SK-N-SH (cell line): Measurements from ENCODE around the gene BMX. TPM values are rescaled to one million over a fixed set of nuclear protein-coding genes. Genes with fewer than 3 reads are reported as not detected.

Experiments
- CTCF ChIA-PET: fragments of 300-600, 350-600 bp; formaldehyde crosslinking; extraction: SDS; loops from one replicate; lab custom pipeline; 2021; lab: Yijun Ruan, JAX
- POLR2A ChIA-PET: fragments of 350-600 bp; sonication (Branson Sonifier 250); formaldehyde crosslinking; extraction: SDS; loops from one replicate; lab custom pipeline; 2020; ENCODE audit warnings: antibody characterized with exemption, inconsistent platforms; lab: Yijun Ruan, JAX
- DNase-seq: peaks from one replicate; pipeline ENCODE4 v3.0.0; 2012
- H2AFZ ChIP-seq: fragments of 200-600 bp; sonication (generic); 2 replicates; pipeline ENCODE4 v1.8.1; 2016; ENCODE audit warnings: antibody characterized with exemption, mild to moderate bottlenecking, low read depth
- H3F3A ChIP-seq: fragments of 200-600 bp; sonication (generic); replicated peaks from 2 replicates; pipeline ENCODE3; 2016; ENCODE audit warnings: antibody characterized with exemption, mild to moderate bottlenecking; ENCODE audit not compliant: insufficient read depth
- H3K27ac ChIP-seq, 2 experiments: fragments of 200-500 bp in 1 of 2; fragments of 200-600 bp in 1 of 2; sonication (Bioruptor generic) in 1 of 2; sonication (generic), shearing (Covaris generic) in 1 of 2; 2 replicates each; pipeline versions ENCODE4 v1.5.1 to v1.6.1; 2014 to 2016; ENCODE audit warnings: low read depth in 2 of 2, inconsistent platforms in 1 of 2, low read length in 1 of 2, mild to moderate bottlenecking in 1 of 2, mixed read lengths in 1 of 2
- H3K27me3 ChIP-seq: fragments of 200-600 bp; sonication (generic), shearing (Covaris generic); 2 replicates; pipeline ENCODE4 v1.6.1; 2016; ENCODE audit warnings: mixed run types; ENCODE audit not compliant: insufficient read depth
- H3K36me3 ChIP-seq, 2 experiments: fragments of 200-500 bp in 1 of 2; fragments of 200-600 bp in 1 of 2; sonication (Bioruptor generic) in 1 of 2; sonication (generic) in 1 of 2; replicated peaks in 1 of 2; 2 replicates each; pipeline versions ENCODE3 to v1.5.1; 2014 to 2016; ENCODE audit warnings: low read length in 1 of 2, mild to moderate bottlenecking in 1 of 2; ENCODE audit not compliant: insufficient read depth in 2 of 2, control insufficient read depth in 1 of 2
- H3K4me1 ChIP-seq, 2 experiments: fragments of 200-500 bp in 1 of 2; fragments of 200-600 bp in 1 of 2; sonication (Bioruptor generic) in 1 of 2; sonication (generic), shearing (Covaris generic) in 1 of 2; 2 replicates each; pipeline versions ENCODE4 v1.5.1 to v1.6.1; 2014 to 2016; ENCODE audit warnings: low read depth in 1 of 2, low read length in 1 of 2, mixed run types in 1 of 2; ENCODE audit not compliant: insufficient read depth in 2 of 2, control insufficient read depth in 1 of 2
- H3K4me2 ChIP-seq: fragments of 200-600 bp; sonication (generic), shearing (Covaris generic); 2 replicates; pipeline ENCODE4 v1.6.1; 2017; ENCODE audit warnings: mixed run types
- H3K4me3 ChIP-seq, 2 experiments: fragments of 200-500 bp in 1 of 2; fragments of 200-600 bp in 1 of 2; sonication (Bioruptor generic) in 1 of 2; sonication (generic), shearing (Covaris generic) in 1 of 2; 2 replicates each; pipeline versions ENCODE4 v1.5.1 to v1.8.1; 2014 to 2016; ENCODE audit warnings: low read depth in 2 of 2, inconsistent platforms in 1 of 2, low read length in 1 of 2, mild to moderate bottlenecking in 1 of 2, mixed read lengths in 1 of 2, moderate library complexity in 1 of 2
- H3K79me2 ChIP-seq: fragments of 200-600 bp; sonication (generic); 2 replicates; pipeline ENCODE4 v1.8.1; 2017; ENCODE audit warnings: mild to moderate bottlenecking; ENCODE audit not compliant: insufficient read depth
- H3K9ac ChIP-seq: fragments of 200-600 bp; sonication (generic); 2 replicates; pipeline ENCODE4 v1.6.1; 2017; ENCODE audit warnings: mixed run types
- H3K9me2 ChIP-seq: fragments of 200-600 bp; sonication (generic); 2 replicates; pipeline ENCODE4 v1.6.1; 2017; ENCODE audit warnings: mixed run types
- H3K9me3 ChIP-seq: fragments of 200-600 bp; sonication (generic); 2 replicates; pipeline ENCODE4 v1.6.1; 2017; ENCODE audit warnings: mixed run types, mild to moderate bottlenecking, moderate library complexity
- H4K20me1 ChIP-seq: fragments of 200-600 bp; sonication (generic); 2 replicates; pipeline ENCODE4 v1.6.1; 2017; ENCODE audit warnings: mild to moderate bottlenecking, mixed run types; ENCODE audit not compliant: insufficient read depth
- CHD2 ChIP-seq: fragments of 150-350 bp; IDR thresholded peaks from 2 replicates; pipeline ENCODE4 v1.6.1; 2018; ENCODE audit warnings: low read length; ENCODE audit not compliant: partially characterized antibody
- ELF1 ChIP-seq: IDR thresholded peaks from 2 replicates; pipeline ENCODE4 v1.4.0; 2012
- EZH2phosphoT487 ChIP-seq: fragments of 200-600 bp; sonication (generic); IDR thresholded peaks from 2 replicates; pipeline ENCODE4 v1.6.1; 2017; ENCODE audit warnings: low read depth, mixed run types, mild to moderate bottlenecking, antibody characterized with exemption, moderate library complexity, borderline replicate concordance
- FOSL2 ChIP-seq: IDR thresholded peaks from 2 replicates; pipeline ENCODE4 v1.4.0; 2012; ENCODE audit warnings: low read depth, mild to moderate bottlenecking, moderate library complexity, borderline replicate concordance
- GABPA ChIP-seq: IDR thresholded peaks from 2 replicates; pipeline ENCODE4 v1.4.0; 2012; ENCODE audit warnings: low read depth, mild to moderate bottlenecking
- MEF2A ChIP-seq: IDR thresholded peaks from 2 replicates; pipeline ENCODE4 v1.4.0; 2012; ENCODE audit warnings: low read depth, borderline replicate concordance
- POLR2AphosphoS5 ChIP-seq: IDR thresholded peaks from 2 replicates; pipeline ENCODE4 v1.6.1; 2012; ENCODE audit warnings: low read depth, low read length
- RAD21 ChIP-seq: IDR thresholded peaks from 2 replicates; pipeline ENCODE4 v1.6.1; 2012; ENCODE audit warnings: mild to moderate bottlenecking, low read length
- RCOR1 ChIP-seq: fragments of 150-350 bp; IDR thresholded peaks from 2 replicates; pipeline ENCODE4 v1.6.1; 2017; ENCODE audit warnings: antibody characterized with exemption, low read length
- RXRA ChIP-seq: IDR thresholded peaks from 2 replicates; pipeline ENCODE4 v1.4.0; 2012; ENCODE audit warnings: low read depth, mild to moderate bottlenecking, borderline replicate concordance
- SIN3A ChIP-seq: IDR thresholded peaks from 2 replicates; pipeline ENCODE4 v1.6.1; 2012; ENCODE audit warnings: low read depth, mild to moderate bottlenecking, low read length, moderate library complexity, borderline replicate concordance
- SMC3 ChIP-seq: IDR thresholded peaks from 2 replicates; pipeline ENCODE4 v1.6.1; 2012; ENCODE audit warnings: low read depth, low read length, improper control_type of control experiment
- TEAD4 ChIP-seq: IDR thresholded peaks from 2 replicates; pipeline ENCODE4 v1.4.0; 2012; ENCODE audit warnings: mild to moderate bottlenecking, borderline replicate concordance; ENCODE audit not compliant: insufficient read depth
- WGBS: methylation state at CpG from one replicate; pipeline ENCODE4 v1.1.6; 2017; ENCODE audit warnings: low lambda C conversion rate; 5-methylcytosine and 5-hydroxymethylcytosine counted together
- polyA plus RNA-seq, 3 experiments: library from polyadenylated mRNA; depleted of rRNA; stranded (reverse); fragments of >200 nt; gene quantifications; 2 replicates each; pipeline ENCODE4 v1.2.3, GENCODE V29; 2012
- TF ChIP-seq, protein P1 (sequence below): fragments of 150-350 bp; IDR thresholded peaks from 2 replicates; pipeline ENCODE4 v1.6.1; 2016; ENCODE audit warnings: mild to moderate bottlenecking, low read depth, low read length
- TF ChIP-seq, protein P2 (sequence below): IDR thresholded peaks from 2 replicates; pipeline ENCODE4 v1.6.1; 2012; ENCODE audit warnings: mild to moderate bottlenecking, low read depth, low read length, moderate library complexity
- TF ChIP-seq, protein P3 (sequence below): IDR thresholded peaks from 2 replicates; pipeline ENCODE4 v1.4.0; 2012; ENCODE audit warnings: low read depth, borderline replicate concordance
- TF ChIP-seq, protein P4 (sequence below): fragments of 150-350 bp; IDR thresholded peaks from 2 replicates; pipeline ENCODE4 v1.6.1; 2017; ENCODE audit warnings: antibody characterized with exemption, low read length, low read depth, borderline replicate concordance

BMX gene
- polyA plus RNA-seq, 1 of the 3 experiments (the other 2 are of a cell fraction) = not detected

DNA sequence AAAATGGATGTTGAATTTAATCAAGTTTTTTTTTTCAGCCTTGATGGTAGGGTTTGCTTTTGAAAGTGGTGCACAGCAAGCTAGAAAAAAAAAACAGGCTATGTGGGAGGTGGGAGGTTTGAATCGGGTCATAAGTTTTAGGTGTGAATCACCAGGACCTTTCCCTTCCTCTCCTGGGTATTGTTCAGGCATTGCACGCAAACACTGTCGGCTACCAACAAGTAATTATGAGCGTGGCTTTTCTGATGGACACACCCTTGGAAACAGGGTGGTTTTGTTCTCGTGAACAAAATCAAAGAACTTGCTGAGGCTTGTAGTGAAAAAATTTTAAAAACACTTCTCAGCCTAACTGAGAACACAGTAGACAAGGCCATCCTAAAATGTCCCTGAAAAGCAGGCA is 25.6 kb upstream of the BMX start:
- no peak for TF ChIP-seq RAD21
- TF ChIP-seq SIN3A = no peak
- TF ChIP-seq RXRA = no peak
- no peak for TF ChIP-seq EZH2phosphoT487
- TF ChIP-seq, protein P1, sequence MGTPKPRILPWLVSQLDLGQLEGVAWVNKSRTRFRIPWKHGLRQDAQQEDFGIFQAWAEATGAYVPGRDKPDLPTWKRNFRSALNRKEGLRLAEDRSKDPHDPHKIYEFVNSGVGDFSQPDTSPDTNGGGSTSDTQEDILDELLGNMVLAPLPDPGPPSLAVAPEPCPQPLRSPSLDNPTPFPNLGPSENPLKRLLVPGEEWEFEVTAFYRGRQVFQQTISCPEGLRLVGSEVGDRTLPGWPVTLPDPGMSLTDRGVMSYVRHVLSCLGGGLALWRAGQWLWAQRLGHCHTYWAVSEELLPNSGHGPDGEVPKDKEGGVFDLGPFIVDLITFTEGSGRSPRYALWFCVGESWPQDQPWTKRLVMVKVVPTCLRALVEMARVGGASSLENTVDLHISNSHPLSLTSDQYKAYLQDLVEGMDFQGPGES = no peak
- no peak for TF ChIP-seq CHD2
- no peak for TF ChIP-seq POLR2AphosphoS5
- TF ChIP-seq ELF1 = no peak
- TF ChIP-seq MEF2A = no peak
- TF ChIP-seq, protein P2, sequence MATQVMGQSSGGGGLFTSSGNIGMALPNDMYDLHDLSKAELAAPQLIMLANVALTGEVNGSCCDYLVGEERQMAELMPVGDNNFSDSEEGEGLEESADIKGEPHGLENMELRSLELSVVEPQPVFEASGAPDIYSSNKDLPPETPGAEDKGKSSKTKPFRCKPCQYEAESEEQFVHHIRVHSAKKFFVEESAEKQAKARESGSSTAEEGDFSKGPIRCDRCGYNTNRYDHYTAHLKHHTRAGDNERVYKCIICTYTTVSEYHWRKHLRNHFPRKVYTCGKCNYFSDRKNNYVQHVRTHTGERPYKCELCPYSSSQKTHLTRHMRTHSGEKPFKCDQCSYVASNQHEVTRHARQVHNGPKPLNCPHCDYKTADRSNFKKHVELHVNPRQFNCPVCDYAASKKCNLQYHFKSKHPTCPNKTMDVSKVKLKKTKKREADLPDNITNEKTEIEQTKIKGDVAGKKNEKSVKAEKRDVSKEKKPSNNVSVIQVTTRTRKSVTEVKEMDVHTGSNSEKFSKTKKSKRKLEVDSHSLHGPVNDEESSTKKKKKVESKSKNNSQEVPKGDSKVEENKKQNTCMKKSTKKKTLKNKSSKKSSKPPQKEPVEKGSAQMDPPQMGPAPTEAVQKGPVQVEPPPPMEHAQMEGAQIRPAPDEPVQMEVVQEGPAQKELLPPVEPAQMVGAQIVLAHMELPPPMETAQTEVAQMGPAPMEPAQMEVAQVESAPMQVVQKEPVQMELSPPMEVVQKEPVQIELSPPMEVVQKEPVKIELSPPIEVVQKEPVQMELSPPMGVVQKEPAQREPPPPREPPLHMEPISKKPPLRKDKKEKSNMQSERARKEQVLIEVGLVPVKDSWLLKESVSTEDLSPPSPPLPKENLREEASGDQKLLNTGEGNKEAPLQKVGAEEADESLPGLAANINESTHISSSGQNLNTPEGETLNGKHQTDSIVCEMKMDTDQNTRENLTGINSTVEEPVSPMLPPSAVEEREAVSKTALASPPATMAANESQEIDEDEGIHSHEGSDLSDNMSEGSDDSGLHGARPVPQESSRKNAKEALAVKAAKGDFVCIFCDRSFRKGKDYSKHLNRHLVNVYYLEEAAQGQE = no peak
- no peak for TF ChIP-seq GABPA
- TF ChIP-seq TEAD4 = no peak
- TF ChIP-seq, protein P3, sequence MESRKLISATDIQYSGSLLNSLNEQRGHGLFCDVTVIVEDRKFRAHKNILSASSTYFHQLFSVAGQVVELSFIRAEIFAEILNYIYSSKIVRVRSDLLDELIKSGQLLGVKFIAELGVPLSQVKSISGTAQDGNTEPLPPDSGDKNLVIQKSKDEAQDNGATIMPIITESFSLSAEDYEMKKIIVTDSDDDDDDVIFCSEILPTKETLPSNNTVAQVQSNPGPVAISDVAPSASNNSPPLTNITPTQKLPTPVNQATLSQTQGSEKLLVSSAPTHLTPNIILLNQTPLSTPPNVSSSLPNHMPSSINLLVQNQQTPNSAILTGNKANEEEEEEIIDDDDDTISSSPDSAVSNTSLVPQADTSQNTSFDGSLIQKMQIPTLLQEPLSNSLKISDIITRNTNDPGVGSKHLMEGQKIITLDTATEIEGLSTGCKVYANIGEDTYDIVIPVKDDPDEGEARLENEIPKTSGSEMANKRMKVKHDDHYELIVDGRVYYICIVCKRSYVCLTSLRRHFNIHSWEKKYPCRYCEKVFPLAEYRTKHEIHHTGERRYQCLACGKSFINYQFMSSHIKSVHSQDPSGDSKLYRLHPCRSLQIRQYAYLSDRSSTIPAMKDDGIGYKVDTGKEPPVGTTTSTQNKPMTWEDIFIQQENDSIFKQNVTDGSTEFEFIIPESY = no peak
- TF ChIP-seq FOSL2 = no peak
- TF ChIP-seq SMC3 = no peak
- TF ChIP-seq RCOR1 = no peak
- TF ChIP-seq, protein P4, sequence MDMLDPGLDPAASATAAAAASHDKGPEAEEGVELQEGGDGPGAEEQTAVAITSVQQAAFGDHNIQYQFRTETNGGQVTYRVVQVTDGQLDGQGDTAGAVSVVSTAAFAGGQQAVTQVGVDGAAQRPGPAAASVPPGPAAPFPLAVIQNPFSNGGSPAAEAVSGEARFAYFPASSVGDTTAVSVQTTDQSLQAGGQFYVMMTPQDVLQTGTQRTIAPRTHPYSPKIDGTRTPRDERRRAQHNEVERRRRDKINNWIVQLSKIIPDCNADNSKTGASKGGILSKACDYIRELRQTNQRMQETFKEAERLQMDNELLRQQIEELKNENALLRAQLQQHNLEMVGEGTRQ = no peak
- H3K27ac ChIP-seq = no peak overlapping the region

More for the DNA sequence above, 25.6 kb upstream of the BMX start:
- H3K4me3 ChIP-seq = no peak overlapping the region
- H3K9ac ChIP-seq = no peak overlapping the region
- no peaks in the 10 kb centered on the region for H3K9me3 ChIP-seq
- WGBS = 85% methylated on average over 5 of the region's 5 CpGs
- H4K20me1 ChIP-seq = no peaks in the 10 kb centered on the region
- no peak for DNase-seq
- H3F3A ChIP-seq = no peaks in the 10 kb centered on the region
- ChIA-PET CTCF (interaction anchor here (1.1 to 1.7 kb wide), 5 partner anchors 11 to 175 kb away, joined by 3 to 6 read pairs (median 3); no protein-coding TSS in a partner anchor), POLR2A (no interaction called here)
- H3K4me2 ChIP-seq = no peak overlapping the region
- H3K4me1 ChIP-seq = no peaks in the 10 kb centered on the region
- no peaks in the 10 kb centered on the region for H3K27me3 ChIP-seq
- no peaks in the 10 kb centered on the region for H3K9me2 ChIP-seq
- no peaks in the 10 kb centered on the region for H3K79me2 ChIP-seq
- H2AFZ ChIP-seq = no peak overlapping the region
- peaks cover 5 to 19% of the 10 kb centered on the region in 2 experiments for H3K36me3 ChIP-seq
